ENCODE results near the gene GLP2R.

Gene GLP2R

GRCh38 chr17:9844153-9844552 lies 18.4 kb downstream of the GLP2R start:
- Histone ChIP-seq H3K27ac (no peak overlapping the region), H3K9me3 (ENCODE audit: severe bottlenecking) (no peaks in the 10 kb centered on the region), H3K4me3 (ENCODE audit: low read depth, low read length) (no peak overlapping the region), H3K27me3 (ENCODE audit: insufficient read depth, low read depth, severe bottlenecking) (no peaks in the 10 kb centered on the region), H3K36me3 (no peaks in the 10 kb centered on the region)
- no peak for DNase-seq
- TF ChIP-seq CTCF (IDR thresholded peaks at IDR 0.05; ENCODE audit: low read depth, low read length) = no peak

- DNase-seq = no peak
- Histone ChIP-seq H3K4me3 (ENCODE audit: low read depth, low read length) (no peak overlapping the region), H3K36me3 (no peaks in the 10 kb centered on the region), H3K27me3 (ENCODE audit: insufficient read depth, low read depth, severe bottlenecking) (no peaks in the 10 kb centered on the region), H3K27ac (no peak overlapping the region), H3K9me3 (ENCODE audit: severe bottlenecking) (no peaks in the 10 kb centered on the region)
- no peak for TF ChIP-seq CTCF (IDR thresholded peaks at IDR 0.05; ENCODE audit: low read depth, low read length)
These were observed 19.6 kb downstream of the GLP2R start for GRCh38 chr17:9845306-9845705.

GRCh38 chr17:9850151-9850550 lies 24.4 kb downstream of the GLP2R start:
- TF ChIP-seq CTCF (IDR thresholded peaks at IDR 0.05; ENCODE audit: low read depth, low read length) = no peak
- H3K4me3 ChIP-seq (ENCODE audit: low read depth, low read length) = no peak overlapping the region
- no peak for DNase-seq
- no peak overlapping the region for H3K27ac ChIP-seq
- H3K27me3 ChIP-seq (ENCODE audit: insufficient read depth, low read depth, severe bottlenecking) = no peaks in the 10 kb centered on the region
- no peaks in the 10 kb centered on the region for H3K36me3 ChIP-seq
- no peaks in the 10 kb centered on the region for H3K9me3 ChIP-seq (ENCODE audit: severe bottlenecking)

GRCh38 chr17:9854255-9854654 lies 28.5 kb downstream of the GLP2R start:
- Histone ChIP-seq H3K36me3 (no peaks in the 10 kb centered on the region), H3K9me3 (ENCODE audit: severe bottlenecking) (peaks cover 7% of the 10 kb centered on the region), H3K27me3 (ENCODE audit: insufficient read depth, low read depth, severe bottlenecking) (no peaks in the 10 kb centered on the region), H3K27ac (no peak overlapping the region), H3K4me3 (ENCODE audit: low read depth, low read length) (no peak overlapping the region)
- no peak for DNase-seq
- TF ChIP-seq CTCF (IDR thresholded peaks at IDR 0.05; ENCODE audit: low read depth, low read length) = no peak

- H3K4me3 ChIP-seq (ENCODE audit: low read depth, low read length) = no peak overlapping the region
- no peak for TF ChIP-seq CTCF (IDR thresholded peaks at IDR 0.05; ENCODE audit: low read depth, low read length)
These were observed 29.3 kb downstream of the GLP2R start for GRCh38 chr17:9855036-9855435.

GRCh38 chr17:9859781-9860180 lies 34.1 kb downstream of the GLP2R start:
- no peaks in the 10 kb centered on the region for H3K27me3 ChIP-seq (ENCODE audit: insufficient read depth, low read depth, severe bottlenecking)
- H3K4me3 ChIP-seq (ENCODE audit: low read depth, low read length) = no peak overlapping the region
- H3K36me3 ChIP-seq = no peaks in the 10 kb centered on the region
- no peak overlapping the region for H3K27ac ChIP-seq
- no peak for TF ChIP-seq CTCF (IDR thresholded peaks at IDR 0.05; ENCODE audit: low read depth, low read length)
- H3K9me3 ChIP-seq (ENCODE audit: severe bottlenecking) = peaks cover 7% of the 10 kb centered on the region
- no peak for DNase-seq

More at GRCh38 chr17:9855036-9855435, 29.3 kb downstream of the GLP2R start:
- Histone ChIP-seq H3K27me3 (ENCODE audit: insufficient read depth, low read depth, severe bottlenecking) (no peaks in the 10 kb centered on the region), H3K9me3 (ENCODE audit: severe bottlenecking) (peaks cover 7% of the 10 kb centered on the region), H3K36me3 (no peaks in the 10 kb centered on the region), H3K27ac (no peak overlapping the region)
- DNase-seq = peak; percentile 86

Measured in WERI-Rb-1 (cell line).